Measurements from ENCODE around the gene IL15RA.
"Not testable (repeated sequence)": the region's sequence is repeated elsewhere in the genome, so short reads cannot be mapped to it uniquely, and the experiment has no call there.

Gene IL15RA

DNA sequence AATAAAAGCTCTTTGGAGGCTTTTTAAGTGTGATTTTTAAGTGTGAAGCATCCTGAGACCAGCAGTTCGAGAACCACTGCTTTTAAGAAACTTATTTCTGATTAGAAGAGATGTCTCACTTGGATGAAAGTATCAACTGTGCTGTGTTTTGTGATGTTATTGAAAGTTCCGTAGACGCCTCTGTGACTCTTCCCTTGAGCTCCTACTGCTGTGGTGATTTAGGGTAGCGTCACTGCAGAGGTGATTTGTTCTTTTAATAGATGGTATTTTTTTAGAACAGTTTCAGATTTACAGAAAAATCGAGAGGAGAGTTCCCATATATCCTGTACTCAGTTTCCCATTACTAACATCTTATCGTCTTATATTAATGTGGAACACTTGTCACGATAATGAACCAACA lies 57.8 kb downstream of the IL15RA start:
- DNase-seq, result no peak

DNA sequence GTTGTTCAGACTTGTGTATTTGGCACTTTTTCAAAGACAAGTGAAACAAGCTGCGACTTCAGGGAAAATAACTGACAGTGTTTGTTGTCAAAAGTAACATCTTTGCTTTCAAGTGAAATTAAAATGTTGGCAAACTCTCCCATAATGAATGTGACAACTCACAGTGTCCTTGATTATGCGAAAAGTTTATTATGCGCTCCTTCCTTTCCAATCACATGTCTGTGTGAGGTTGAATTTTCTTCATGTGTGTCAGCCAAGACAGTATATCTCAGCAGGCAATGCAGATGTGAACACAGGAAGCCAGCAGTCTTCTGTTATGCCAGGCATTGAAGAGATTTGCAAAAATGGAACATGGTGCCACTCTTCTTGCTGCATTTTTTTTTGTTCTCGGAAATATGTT lies 58.6 kb downstream of the IL15RA start:
- no peak for DNase-seq

DNA sequence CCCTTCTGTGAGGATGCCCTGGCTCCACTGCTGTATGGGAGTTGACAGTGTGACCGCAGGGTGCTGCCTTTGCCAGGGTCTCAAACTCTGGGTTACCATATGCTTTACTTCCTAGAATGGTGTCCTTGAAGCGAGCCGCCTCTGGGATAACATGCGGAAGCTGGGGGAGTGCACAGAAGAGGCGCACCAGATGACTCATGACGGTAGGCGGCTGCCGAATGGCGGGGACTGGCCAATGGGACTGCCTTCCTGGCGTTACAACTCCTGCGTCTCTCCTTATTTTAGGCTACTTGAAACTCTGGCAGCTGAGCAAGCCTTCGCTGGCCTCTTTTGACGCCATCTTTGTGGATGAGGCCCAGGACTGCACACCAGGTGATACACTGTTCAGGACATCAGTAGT lies 60.0 kb downstream of the IL15RA start:
- DNase-seq, result no peak

DNA sequence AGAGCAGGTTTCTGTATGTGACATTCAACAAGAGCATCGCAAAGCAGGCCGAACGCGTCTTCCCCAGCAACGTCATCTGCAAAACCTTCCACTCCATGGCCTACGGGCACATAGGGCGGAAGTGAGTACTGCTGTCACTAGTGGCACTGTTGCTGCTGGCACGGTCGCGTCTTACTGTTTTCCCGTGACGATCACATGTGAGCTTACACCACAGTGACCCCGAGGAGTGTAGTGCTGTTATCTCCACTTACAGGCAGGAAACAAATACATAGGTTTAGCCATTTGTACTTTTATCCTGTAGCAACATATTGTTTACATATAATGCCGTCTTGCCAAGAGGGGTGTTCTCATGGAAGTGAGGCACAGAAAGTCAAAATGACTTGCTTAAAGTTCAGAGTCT lies 61.9 kb downstream of the IL15RA start:
- no peak for DNase-seq

DNA sequence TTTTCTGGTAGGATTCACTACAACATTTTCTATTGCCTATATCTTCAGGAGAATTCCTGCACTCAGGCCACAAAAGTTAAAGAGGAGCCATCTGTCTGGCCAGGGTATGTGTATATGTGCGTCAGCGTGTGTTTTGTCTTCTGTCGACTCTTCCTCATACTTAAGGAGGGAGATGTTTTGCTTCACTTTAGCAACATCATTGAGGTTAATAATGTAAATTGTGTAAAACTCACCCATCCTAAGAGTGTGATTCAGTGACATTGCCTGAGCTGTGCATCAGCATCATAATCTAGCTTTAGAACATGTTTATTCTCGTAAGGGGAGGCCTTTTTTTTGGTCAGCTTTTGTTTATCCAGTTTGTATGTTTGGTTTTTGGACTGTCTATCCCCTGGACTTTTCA lies 63.6 kb downstream of the IL15RA start:
- no peak for DNase-seq

DNA sequence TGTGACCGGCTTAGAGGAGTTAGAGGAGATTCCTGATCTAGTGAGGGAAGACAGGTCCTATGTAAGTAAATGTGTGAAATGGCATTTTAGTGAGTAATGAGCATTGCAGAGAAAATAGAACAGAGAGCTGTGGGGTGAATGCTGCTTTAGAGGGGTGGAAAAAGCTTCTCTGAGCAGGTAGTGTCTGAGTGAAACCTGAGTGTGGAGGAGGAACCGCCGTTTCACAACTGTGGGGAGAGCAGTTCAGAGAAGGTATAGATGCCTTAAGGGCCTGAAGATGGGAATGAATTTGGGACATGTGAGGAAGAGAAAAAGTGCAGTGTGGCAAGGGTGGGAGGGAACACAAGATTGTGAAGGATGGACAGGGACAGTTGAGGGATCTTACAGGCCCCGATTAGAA lies 65.7 kb downstream of the IL15RA start:
- DNase-seq, result no peak

DNA sequence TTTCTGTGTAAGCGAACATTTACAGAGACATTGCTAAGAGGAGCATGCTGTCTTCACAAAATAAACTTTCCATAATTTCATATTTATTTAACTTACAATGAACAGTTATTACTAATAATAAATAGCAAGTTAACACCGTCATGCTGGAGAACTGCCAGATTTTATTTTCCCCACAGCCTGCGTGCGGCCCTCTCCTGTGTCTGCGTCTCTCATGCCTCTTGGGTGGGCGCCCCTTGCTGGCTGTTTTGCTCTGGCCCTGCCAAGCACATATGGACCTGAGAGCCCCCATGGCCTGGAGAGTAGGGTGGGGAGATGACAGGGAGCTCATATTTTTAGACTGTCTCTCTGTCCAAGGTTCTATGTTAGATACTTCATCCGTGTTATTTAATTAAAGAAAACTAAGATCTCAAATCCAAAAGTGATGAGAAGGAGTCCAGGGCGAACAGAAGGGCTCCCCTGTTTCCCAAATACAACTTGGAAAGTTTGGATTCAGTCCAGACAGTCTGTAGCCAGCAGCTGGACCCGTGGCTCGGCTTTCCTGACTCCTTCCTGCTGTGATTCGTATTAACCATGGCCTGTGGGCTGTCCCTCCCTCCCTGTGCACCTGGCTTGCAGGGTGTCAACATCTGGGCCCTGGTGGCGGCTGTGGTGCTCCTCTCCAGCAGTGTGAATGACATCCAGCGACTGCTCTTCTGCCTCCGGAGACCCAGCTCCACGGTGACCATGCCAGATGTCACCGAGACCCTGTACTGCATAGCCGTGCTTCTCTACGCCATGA lies 66.8 kb downstream of the IL15RA start:
- DNase-seq, result no peak

DNA sequence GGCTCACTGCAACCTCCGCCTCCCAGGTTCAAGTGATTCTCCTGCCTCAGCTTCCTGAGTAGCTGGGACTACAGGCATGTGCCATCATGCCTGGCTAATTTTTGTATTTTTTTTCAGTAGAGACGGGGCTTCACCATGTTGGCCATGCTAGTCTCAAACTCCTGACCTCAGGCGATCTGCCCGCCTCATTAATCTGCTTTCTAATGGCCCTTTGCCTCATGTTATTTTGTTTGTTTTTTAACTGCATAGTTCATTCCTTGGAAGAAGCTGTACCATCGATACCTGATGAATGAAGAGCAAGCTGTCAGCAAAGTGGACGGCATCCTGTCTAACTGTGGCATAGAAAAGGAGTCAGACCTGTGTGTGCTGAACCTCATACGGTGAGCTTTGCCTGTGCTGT lies 68.7 kb downstream of the IL15RA start:
- DNase-seq, result not testable (repeated sequence)

DNA sequence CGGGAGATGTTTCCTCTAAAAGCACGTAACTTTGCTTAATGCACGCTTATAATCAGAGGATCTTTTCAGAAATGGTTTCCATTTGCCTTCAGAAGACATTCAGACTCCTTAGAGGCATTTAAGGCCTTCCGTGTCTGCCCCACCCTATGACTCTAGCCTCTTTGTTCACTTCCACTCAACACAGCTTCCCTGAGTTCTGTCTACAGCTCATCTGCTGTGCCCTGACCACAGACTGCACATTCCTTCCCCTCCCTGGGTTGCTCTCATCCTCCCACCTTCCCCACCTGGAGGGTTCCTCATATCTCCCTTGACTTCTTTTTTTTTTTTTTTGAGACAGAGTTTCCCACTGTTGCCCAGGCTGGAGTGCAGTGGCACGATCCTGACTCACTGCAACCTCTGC lies 70.7 kb downstream of the IL15RA start:
- DNase-seq, result no peak

DNA sequence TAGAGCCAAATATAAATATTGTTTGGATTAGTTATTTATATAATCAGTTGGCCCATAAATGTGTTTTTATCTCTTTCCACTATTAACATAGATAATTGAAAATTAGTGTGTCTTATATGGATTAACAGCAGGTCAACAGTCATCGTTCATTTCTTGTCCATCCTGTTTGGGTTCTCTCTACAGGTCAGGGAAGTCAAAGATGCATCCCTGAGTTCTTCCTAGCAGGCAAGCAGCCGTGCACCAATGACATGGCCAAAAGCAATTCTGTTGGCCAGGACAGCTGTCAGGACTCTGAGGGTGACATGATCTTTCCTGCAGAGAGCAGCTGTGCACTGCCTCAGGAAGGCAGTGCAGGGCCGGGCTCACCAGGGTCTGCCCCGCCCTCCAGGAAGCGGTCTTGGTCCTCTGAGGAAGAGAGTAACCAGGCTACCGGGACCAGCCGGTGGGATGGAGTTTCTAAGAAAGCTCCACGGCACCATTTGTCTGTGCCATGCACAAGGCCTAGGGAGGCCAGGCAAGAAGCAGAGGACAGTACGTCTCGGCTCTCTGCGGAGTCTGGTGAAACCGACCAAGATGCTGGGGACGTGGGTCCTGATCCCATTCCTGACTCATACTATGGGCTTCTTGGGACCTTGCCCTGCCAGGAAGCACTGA lies 71.4 kb downstream of the IL15RA start:
- no peak for DNase-seq

DNA sequence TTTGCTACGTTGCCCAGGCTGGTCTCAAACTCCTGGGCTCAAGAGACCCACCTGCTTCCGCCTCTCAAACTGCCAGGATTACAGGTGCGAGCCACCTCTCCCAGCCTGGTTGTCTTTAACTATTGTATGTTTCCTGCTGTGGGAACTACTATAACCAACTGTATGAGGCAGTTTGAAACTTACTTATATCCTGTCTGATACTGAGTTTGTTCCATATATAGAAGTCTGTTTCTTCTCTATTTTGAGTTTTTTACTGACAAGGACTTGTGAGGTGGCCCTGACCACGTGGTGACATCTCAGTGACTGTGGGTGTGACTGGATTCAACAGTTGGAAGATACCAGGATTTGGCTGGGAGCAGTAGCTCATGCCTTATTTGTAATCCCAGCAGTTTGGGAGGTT lies 73.1 kb downstream of the IL15RA start:
- DNase-seq, result no peak

DNA sequence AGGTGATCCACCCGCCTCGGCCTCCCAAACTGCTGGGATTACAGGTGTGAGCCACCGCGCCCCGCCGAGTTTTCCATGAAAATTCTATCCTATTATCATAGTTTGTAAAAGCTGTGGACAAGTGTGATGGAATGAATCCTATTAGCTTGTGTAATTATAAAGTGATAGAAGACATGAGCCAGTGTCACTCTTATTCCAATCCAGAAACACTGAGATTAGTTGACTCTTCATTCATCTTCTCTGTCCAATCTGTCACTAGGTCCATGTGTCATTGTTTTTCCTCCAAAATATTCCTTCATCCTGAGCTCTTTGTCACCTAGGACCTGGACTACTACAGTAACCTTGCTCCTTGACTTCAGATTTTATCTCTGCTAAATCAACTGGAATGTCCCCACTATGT lies 73.8 kb downstream of the IL15RA start:
- DNase-seq, result no peak

DNA sequence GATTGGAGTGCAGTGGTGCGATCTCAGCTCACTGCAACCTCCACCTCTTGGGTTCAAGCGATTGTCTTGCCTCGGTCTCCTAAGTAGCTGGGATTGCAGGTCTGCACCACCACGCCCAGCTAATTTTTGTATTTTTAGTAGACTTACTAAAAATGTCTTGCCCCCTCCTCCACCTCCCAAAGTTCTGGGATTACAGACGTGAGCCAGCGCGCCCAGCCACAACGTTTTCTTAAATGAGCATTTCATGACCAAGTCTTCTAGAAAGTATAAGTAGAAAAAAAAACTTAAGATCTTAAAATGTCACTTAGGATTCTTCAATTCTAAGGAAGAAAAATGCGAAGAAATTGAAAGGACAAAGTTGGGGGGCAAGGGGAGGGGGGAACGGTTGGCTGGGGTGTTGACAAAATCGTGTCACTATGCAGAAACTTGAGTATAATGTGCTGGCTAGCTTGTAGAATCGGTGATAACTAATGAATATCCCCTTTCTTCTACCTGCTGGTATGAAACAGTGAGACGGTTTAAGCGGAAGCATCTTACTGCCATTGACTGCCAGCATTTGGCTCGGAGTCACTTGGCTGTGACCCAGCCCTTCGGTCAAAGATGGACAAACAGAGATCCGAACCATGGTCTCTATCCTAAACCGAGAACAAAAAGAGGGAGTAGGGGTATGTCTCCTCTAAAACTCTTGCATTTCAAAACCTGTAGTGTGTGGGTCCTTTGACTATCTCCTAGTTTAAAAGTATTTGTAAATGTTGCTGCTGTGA lies 74.7 kb downstream of the IL15RA start:
- no peak for DNase-seq

Measured in activated T-cell treated with anti-CD3 and anti-CD28 coated beads, Interleukin-2, amount 50 U/mL, for 48 hours (primary cell).